Measurements from ENCODE around the gene ST3GAL4. TPM values are rescaled to one million over a fixed set of nuclear protein-coding genes. Genes with fewer than 3 reads are reported as not detected.
A peak's percentile ranks its signal among the peaks of the same experiment; 100 is the strongest.

ST3GAL4 gene
- polyA plus RNA-seq, 1 donor (not counting 4 experiments of a cell fraction or from before 2014, with no cell fraction given): 24.6 TPM

DNA sequence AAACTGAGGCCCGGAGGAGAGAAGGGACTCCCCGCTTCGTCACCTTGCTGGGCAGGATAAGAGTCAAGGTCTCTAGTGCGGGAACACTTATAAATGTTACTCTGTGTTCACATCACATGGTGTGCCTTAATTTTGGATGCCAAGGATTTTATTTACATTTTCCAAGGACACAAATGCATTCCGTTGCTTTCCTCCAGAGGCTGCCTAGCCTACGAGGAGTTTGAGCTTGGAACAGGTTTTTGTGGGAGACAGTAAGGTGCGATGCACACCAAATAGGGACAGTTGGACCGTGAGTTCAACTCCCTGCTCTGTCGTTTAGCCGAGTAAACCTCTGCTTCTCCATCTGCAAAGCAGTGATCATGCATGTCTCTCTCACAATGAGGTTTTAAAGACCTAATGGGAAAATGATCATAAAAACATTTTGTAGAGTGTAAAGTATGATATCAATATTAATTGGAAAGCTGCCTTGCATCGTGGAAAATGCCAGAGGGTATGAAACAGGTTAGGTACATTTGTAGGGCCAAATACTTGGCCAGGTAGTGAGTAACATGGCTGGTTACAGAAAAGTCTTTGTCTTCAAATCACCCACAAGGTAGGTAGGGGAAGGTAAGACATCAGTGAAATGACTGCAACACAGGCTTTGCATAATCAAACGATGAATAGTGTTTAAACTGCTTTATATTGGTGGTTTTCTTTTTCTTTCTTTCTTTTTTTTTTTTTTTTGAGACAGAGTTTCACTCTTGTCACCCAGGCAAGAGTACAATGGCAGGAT lies 61.8 kb downstream of the ST3GAL4 start:
- Histone ChIP-seq H3K4me1 (ENCODE audit: control insufficient read depth, extremely low read depth, insufficient read depth, low read length) (peaks cover 15% of the 10 kb centered on the region), H3K4me3 (ENCODE audit: control insufficient read depth in 2 of 3, extremely low read depth in 1 of 3, insufficient read depth in 2 of 3, low read depth in 1 of 3, low read length in 3 of 3) (peak overlapping the region; percentile 34 to 57 (median 45)), H3K27ac (ENCODE audit: control insufficient read depth, insufficient read depth, low read length) (peak overlapping the region; percentile 28)

DNA sequence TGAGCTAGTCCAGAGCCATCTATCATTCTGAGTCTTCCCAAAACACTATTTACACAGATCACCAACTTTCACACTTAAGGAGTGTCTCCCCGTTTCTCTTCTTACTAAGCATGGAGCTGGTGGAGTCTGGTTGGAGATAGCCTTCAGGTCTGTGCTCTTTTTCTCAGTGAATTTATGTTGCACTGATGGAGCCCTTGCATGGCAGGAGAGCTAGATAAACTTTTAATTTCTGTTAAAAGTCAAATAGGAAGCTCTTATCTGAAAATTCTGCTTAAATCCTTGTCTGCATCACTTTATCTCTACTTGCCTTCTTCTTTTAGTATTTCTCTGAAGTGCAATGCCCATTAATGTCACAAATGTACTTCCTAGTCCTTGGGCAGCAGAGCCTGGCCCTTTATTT lies 63.4 kb downstream of the ST3GAL4 start:
- Histone ChIP-seq H3K27me3 (ENCODE audit: control insufficient read depth, extremely low read depth, insufficient read depth, low read length) (no peaks in the 10 kb centered on the region), H3K27ac (ENCODE audit: control insufficient read depth, insufficient read depth, low read length) (no peak overlapping the region), H3K9ac (ENCODE audit: control insufficient read depth, extremely low read depth, insufficient read depth, low read length) (no peak overlapping the region), H3K9me3 (ENCODE audit: control insufficient read depth, low read depth, low read length) (no peaks in the 10 kb centered on the region), H3K4me3 (ENCODE audit: control insufficient read depth in 2 of 3, extremely low read depth in 1 of 3, insufficient read depth in 2 of 3, low read depth in 1 of 3, low read length in 3 of 3) (no peak overlapping the region), H4K20me1 (ENCODE audit: control insufficient read depth, extremely low read depth, insufficient read depth, low read length) (no peaks in the 10 kb centered on the region), H3K36me3 (ENCODE audit: control insufficient read depth in 2 of 2, extremely low read depth in 1 of 2, insufficient read depth in 2 of 2, low read length in 2 of 2) (peaks cover 0 to 1% of the 10 kb centered on the region in 2 experiments), H3K79me2 (ENCODE audit: control insufficient read depth, insufficient read depth, low read length) (no peaks in the 10 kb centered on the region), H3K4me1 (ENCODE audit: control insufficient read depth, extremely low read depth, insufficient read depth, low read length) (peaks cover 15% of the 10 kb centered on the region), H2AFZ (ENCODE audit: control insufficient read depth, low read length) (no peak overlapping the region), H3K9me1 (ENCODE audit: control insufficient read depth, extremely low read depth, insufficient read depth, low read length) (no peaks in the 10 kb centered on the region), H3K4me2 (ENCODE audit: control insufficient read depth, extremely low read depth, insufficient read depth, low read depth, low read length) (no peak overlapping the region)
- dilution Hi-C loops (cut with MboI; ENCODE audit: extremely low pct_ligation_motif_present, low sequenced_read_pairs): no loop called here
- TF ChIP-seq, protein P1, sequence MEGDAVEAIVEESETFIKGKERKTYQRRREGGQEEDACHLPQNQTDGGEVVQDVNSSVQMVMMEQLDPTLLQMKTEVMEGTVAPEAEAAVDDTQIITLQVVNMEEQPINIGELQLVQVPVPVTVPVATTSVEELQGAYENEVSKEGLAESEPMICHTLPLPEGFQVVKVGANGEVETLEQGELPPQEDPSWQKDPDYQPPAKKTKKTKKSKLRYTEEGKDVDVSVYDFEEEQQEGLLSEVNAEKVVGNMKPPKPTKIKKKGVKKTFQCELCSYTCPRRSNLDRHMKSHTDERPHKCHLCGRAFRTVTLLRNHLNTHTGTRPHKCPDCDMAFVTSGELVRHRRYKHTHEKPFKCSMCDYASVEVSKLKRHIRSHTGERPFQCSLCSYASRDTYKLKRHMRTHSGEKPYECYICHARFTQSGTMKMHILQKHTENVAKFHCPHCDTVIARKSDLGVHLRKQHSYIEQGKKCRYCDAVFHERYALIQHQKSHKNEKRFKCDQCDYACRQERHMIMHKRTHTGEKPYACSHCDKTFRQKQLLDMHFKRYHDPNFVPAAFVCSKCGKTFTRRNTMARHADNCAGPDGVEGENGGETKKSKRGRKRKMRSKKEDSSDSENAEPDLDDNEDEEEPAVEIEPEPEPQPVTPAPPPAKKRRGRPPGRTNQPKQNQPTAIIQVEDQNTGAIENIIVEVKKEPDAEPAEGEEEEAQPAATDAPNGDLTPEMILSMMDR (optimal IDR thresholded peaks at IDR 0.05 in 1 of 3, IDR thresholded peaks at IDR 0.05 in 1 of 3, conservative IDR thresholded peaks at IDR 0.05 in 1 of 3; ENCODE audit: extremely low read depth in 1 of 3, insufficient read depth in 2 of 3, low read length in 3 of 3): no peak
- TF ChIP-seq EZH2 (IDR thresholded peaks at IDR 0.05; ENCODE audit: low read length): no peak
- FAIRE-seq (no peak), DNase-seq (ENCODE audit: low read depth, low spot score) (no peak)

More for the DNA sequence above, 61.8 kb downstream of the ST3GAL4 start:
- peak overlapping the region; percentile 65 for H3K9ac ChIP-seq (ENCODE audit: control insufficient read depth, extremely low read depth, insufficient read depth, low read length)
- no peak overlapping the region for H2AFZ ChIP-seq (ENCODE audit: control insufficient read depth, low read length)
- no peaks in the 10 kb centered on the region for H3K27me3 ChIP-seq (ENCODE audit: control insufficient read depth, extremely low read depth, insufficient read depth, low read length)
- peak overlapping the region; percentile 76 for H3K4me2 ChIP-seq (ENCODE audit: control insufficient read depth, extremely low read depth, insufficient read depth, low read depth, low read length)
- no peaks in the 10 kb centered on the region for H3K79me2 ChIP-seq (ENCODE audit: control insufficient read depth, insufficient read depth, low read length)
- no peaks in the 10 kb centered on the region for H4K20me1 ChIP-seq (ENCODE audit: control insufficient read depth, extremely low read depth, insufficient read depth, low read length)
- peaks cover 5 to 14% of the 10 kb centered on the region in 2 experiments for H3K36me3 ChIP-seq (ENCODE audit: control insufficient read depth in 2 of 2, extremely low read depth in 1 of 2, insufficient read depth in 2 of 2, low read length in 2 of 2)
- no peak for TF ChIP-seq EZH2 (IDR thresholded peaks at IDR 0.05; ENCODE audit: low read length)
- TF ChIP-seq, protein P1 (optimal IDR thresholded peaks at IDR 0.05 in 1 of 3, IDR thresholded peaks at IDR 0.05 in 1 of 3, conservative IDR thresholded peaks at IDR 0.05 in 1 of 3; ENCODE audit: extremely low read depth in 1 of 3, insufficient read depth in 2 of 3, low read length in 3 of 3): no peak
- FAIRE-seq: no peak
- no peak for DNase-seq (ENCODE audit: low read depth, low spot score)
- H3K9me3 ChIP-seq (ENCODE audit: control insufficient read depth, low read depth, low read length): no peaks in the 10 kb centered on the region
- dilution Hi-C loops (cut with MboI; ENCODE audit: extremely low pct_ligation_motif_present, low sequenced_read_pairs): no loop called here
- H3K9me1 ChIP-seq (ENCODE audit: control insufficient read depth, extremely low read depth, insufficient read depth, low read length): no peaks in the 10 kb centered on the region
